Tibial nerve (tissue), 4 donors: ENCODE data around the gene FAM13A. TPM values are rescaled to one million over a fixed set of nuclear protein-coding genes. Genes with fewer than 3 reads are reported as not detected.

Source experiments
- DNase-seq, 2 donors: peaks; one replicate each; pipeline ENCODE4 v3.0.0-alpha.2; 2019; ENCODE audit warnings: low spot score in 2 of 2
- H3K27ac ChIP-seq, 4 donors: fragments of 200-600 bp; sonication (generic) in 3 of 4; one replicate each; pipeline ENCODE4 v1.5.1; 2017 to 2019; ENCODE audit warnings: mild to moderate bottlenecking in 1 of 4
- H3K27me3 ChIP-seq, 2 donors: fragments of 200-600 bp; sonication (generic) in 1 of 2; one replicate each; pipeline versions ENCODE4 v1.5.1 to v1.6.0; 2017 to 2019
- H3K36me3 ChIP-seq, 3 donors: fragments of 200-600 bp; sonication (generic); one replicate each; pipeline ENCODE4 v1.5.1; 2018 to 2019
- H3K4me1 ChIP-seq, 4 donors: fragments of 200-600 bp; sonication (generic) in 3 of 4; one replicate each; pipeline ENCODE4 v1.5.1; 2017 to 2019
- H3K4me3 ChIP-seq, 4 donors: fragments of 200-600 bp; sonication (generic) in 3 of 4; one replicate each; pipeline ENCODE4 v1.5.1; 2017 to 2019; ENCODE audit warnings: mild to moderate bottlenecking in 1 of 4, moderate library complexity in 1 of 4
- H3K9me3 ChIP-seq, 4 donors: fragments of 200-600 bp; sonication (generic) in 3 of 4; one replicate each; pipeline ENCODE4 v1.5.1; 2017 to 2019
- EP300 ChIP-seq, 2 donors: sonication (generic); formaldehyde crosslinking; IDR thresholded peaks; one replicate each; pipeline ENCODE4 v1.6.1; 2017; ENCODE audit warnings: antibody characterized with exemption in 2 of 2, mild to moderate bottlenecking in 1 of 2
- POLR2A ChIP-seq, 2 donors: fragments of 450-650 bp; IDR thresholded peaks; one replicate each; pipeline ENCODE4 v1.6.1; 2017; ENCODE audit warnings: antibody characterized with exemption in 2 of 2, mild to moderate bottlenecking in 2 of 2, moderate library complexity in 2 of 2
- WGBS, 2 donors: methylation state at CpG; one replicate each; pipeline ENCODE4 v1.1.5; 2018; 5-methylcytosine and 5-hydroxymethylcytosine counted together
- total RNA-seq, 4 donors: library from RNA; depleted of rRNA; stranded (reverse); fragments of >200 nt; gene quantifications; one replicate each; pipeline ENCODE4 v1.1.0, GENCODE V29; 2016
- TF ChIP-seq, protein P1 (sequence below), 5 experiments: fragments of 200-600 bp in 3 of 5; fragments of 450-650 bp in 2 of 5; sonication (generic) in 3 of 5; IDR thresholded peaks; one replicate each; pipeline ENCODE4 v1.5.1; 2016 to 2019; ENCODE audit warnings: antibody characterized with exemption in 5 of 5, mild to moderate bottlenecking in 3 of 5, moderate library complexity in 2 of 5

Gene FAM13A
- total RNA-seq, 4 donors from 2014 or later: 48.8 to 77.6 (median 58.8) TPM

DNA sequence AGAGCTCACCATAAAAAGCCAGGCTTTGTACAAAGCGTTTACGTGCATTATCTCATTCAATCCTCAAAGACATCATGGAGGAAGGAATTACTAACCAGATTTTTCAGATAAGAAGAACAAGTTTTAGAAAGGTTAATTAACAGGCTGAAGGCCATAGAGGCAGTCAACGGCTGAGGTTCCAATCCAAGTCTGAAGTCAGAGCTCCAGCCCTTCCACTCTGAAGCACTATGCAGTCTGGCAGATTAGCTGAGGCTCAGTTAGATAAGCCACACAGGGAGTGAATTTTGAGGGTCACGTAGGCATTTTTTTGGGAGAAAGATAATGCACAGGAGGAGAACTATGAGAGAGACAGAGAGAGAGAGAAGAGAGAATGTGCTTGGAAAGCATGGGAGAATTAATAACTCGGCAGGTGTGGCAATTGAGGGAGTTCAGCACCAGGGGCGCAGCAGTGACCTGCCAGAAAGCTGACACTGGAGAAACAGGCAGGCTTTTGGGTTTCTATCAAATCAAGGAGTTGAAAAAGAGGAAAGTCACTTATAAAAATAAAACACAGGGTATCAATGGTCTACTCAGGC, 242.9 kb downstream of the FAM13A start:
- TF ChIP-seq EP300 (IDR thresholded peaks at IDR 0.05) (no peak), POLR2A (IDR thresholded peaks at IDR 0.05) (no peak)
- TF ChIP-seq, protein P1, sequence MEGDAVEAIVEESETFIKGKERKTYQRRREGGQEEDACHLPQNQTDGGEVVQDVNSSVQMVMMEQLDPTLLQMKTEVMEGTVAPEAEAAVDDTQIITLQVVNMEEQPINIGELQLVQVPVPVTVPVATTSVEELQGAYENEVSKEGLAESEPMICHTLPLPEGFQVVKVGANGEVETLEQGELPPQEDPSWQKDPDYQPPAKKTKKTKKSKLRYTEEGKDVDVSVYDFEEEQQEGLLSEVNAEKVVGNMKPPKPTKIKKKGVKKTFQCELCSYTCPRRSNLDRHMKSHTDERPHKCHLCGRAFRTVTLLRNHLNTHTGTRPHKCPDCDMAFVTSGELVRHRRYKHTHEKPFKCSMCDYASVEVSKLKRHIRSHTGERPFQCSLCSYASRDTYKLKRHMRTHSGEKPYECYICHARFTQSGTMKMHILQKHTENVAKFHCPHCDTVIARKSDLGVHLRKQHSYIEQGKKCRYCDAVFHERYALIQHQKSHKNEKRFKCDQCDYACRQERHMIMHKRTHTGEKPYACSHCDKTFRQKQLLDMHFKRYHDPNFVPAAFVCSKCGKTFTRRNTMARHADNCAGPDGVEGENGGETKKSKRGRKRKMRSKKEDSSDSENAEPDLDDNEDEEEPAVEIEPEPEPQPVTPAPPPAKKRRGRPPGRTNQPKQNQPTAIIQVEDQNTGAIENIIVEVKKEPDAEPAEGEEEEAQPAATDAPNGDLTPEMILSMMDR (IDR thresholded peaks at IDR 0.05): no peak
- no peaks in the 10 kb centered on the region for H3K36me3 ChIP-seq
- no peak overlapping the region for H3K27ac ChIP-seq
- no peaks in the 10 kb centered on the region for H3K27me3 ChIP-seq
- peaks cover 0 to 46% (median 14%) of the 10 kb centered on the region in 4 donors for H3K4me1 ChIP-seq
- no peak for DNase-seq
- H3K9me3 ChIP-seq: no peaks in the 10 kb centered on the region
- WGBS, 2 donors: 84 to 86% methylated on average over 6 of the region's 6 CpGs
- H3K4me3 ChIP-seq: no peak overlapping the region

DNA sequence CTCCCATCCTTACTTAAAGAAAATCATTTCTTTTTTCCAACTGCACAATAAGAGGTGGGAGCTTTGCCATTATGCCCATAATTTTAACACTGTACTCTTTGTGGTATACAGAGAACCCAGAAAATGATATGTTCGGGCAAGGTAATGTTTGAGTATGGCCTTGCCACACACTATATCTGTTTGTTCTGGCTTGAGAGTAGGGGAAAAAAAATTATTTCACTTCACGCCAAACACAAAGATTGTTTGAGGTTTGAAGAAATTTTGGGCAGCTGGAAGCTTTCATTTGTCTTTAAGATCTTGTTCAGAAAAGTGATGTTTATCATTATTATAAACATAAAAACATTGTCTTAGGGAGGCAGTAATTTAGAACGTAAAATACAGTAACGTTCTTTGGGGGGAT, 244.0 kb downstream of the FAM13A start:
- no peaks in the 10 kb centered on the region for H3K27me3 ChIP-seq
- H3K4me1 ChIP-seq: peaks cover 0 to 41% (median 8%) of the 10 kb centered on the region in 4 donors
- TF ChIP-seq POLR2A (IDR thresholded peaks at IDR 0.05) (no peak), EP300 (IDR thresholded peaks at IDR 0.05) (no peak)
- TF ChIP-seq, protein P1 (IDR thresholded peaks at IDR 0.05): no peak
- no peaks in the 10 kb centered on the region for H3K9me3 ChIP-seq
- WGBS, 2 donors: 82 to 85% methylated on average over 4 of the region's 4 CpGs
- no peak overlapping the region for H3K27ac ChIP-seq
- H3K4me3 ChIP-seq: no peak overlapping the region
- H3K36me3 ChIP-seq: no peaks in the 10 kb centered on the region
- no peak for DNase-seq

DNA sequence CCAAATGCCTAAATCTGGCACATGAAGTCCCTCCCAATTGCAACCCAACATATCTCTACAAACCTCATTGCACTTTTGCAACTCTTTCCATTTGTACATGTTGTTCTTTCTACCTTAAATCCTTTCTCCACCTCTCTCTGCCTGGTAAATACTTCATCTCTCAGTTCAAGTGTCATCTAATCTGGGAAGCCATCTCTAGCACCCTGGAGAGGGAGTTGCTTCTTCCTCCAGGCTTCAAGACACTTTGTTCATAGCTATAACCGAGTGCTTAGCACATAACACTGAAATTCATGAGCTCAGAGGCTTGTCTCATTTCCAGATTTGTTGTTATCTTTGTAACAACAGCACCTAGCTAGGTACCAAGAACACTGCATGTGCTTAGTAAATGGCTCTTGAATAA, 244.6 kb downstream of the FAM13A start:
- DNase-seq: no peak
- peak in 1 of 2 donors; percentile 45 for TF ChIP-seq EP300 (IDR thresholded peaks at IDR 0.05)
- TF ChIP-seq, protein P1 (IDR thresholded peaks at IDR 0.05): no peak
- H3K27me3 ChIP-seq: no peaks in the 10 kb centered on the region
- H3K4me1 ChIP-seq: peaks cover 0 to 41% (median 8%) of the 10 kb centered on the region in 4 donors
- no peaks in the 10 kb centered on the region for H3K36me3 ChIP-seq
- H3K9me3 ChIP-seq: no peaks in the 10 kb centered on the region
- H3K4me3 ChIP-seq: no peak overlapping the region
- 70 to 72% methylated on average over 1 of the region's 1 CpG for WGBS, 2 donors
- no peak overlapping the region for H3K27ac ChIP-seq

GRCh38 chr4:88811904-88812303, 245.1 kb downstream of the FAM13A start:
- H3K4me3 ChIP-seq: no peak overlapping the region
- TF ChIP-seq POLR2A (IDR thresholded peaks at IDR 0.05) (no peak), EP300 (IDR thresholded peaks at IDR 0.05) (no peak)
- TF ChIP-seq, protein P1 (IDR thresholded peaks at IDR 0.05): no peak
- H3K4me1 ChIP-seq: peaks cover 0 to 41% (median 8%) of the 10 kb centered on the region in 4 donors
- H3K36me3 ChIP-seq: no peaks in the 10 kb centered on the region
- no peaks in the 10 kb centered on the region for H3K27me3 ChIP-seq
- 96 to 97% methylated on average over 1 of the region's 1 CpG for WGBS, 2 donors
- H3K9me3 ChIP-seq: no peaks in the 10 kb centered on the region
- H3K27ac ChIP-seq: no peak overlapping the region
- DNase-seq: no peak

GRCh38 chr4:88810325-88810724, 246.7 kb downstream of the FAM13A start:
- Histone ChIP-seq H3K27ac (peak overlapping the region in 2 of 4 donors; percentile 44 to 51), H3K27me3 (no peaks in the 10 kb centered on the region), H3K9me3 (no peaks in the 10 kb centered on the region), H3K4me1 (peaks cover 0 to 41% (median 8%) of the 10 kb centered on the region in 4 donors), H3K36me3 (no peaks in the 10 kb centered on the region), H3K4me3 (no peak overlapping the region)
- DNase-seq: no peak
- 76 to 80% methylated on average over 1 of the region's 1 CpG for WGBS, 2 donors
- TF ChIP-seq, protein P1 (IDR thresholded peaks at IDR 0.05): no peak
- TF ChIP-seq POLR2A (IDR thresholded peaks at IDR 0.05) (no peak), EP300 (IDR thresholded peaks at IDR 0.05) (no peak)
